Measurements from ENCODE around the gene RBKS.
A peak's percentile ranks its signal among the peaks of the same experiment; 100 is the strongest.
"Not testable (repeated sequence)": the region's sequence is repeated elsewhere in the genome, so short reads cannot be mapped to it uniquely, and the experiment has no call there.

Gene RBKS

GRCh38 chr2:27756091-27756490 lies 134.1 kb downstream of the RBKS start:
- Histone ChIP-seq H3K4me3 (ENCODE audit: low read depth, low read length) (no peak overlapping the region), H3K9me3 (ENCODE audit: severe bottlenecking) (no peaks in the 10 kb centered on the region), H3K27ac (no peak overlapping the region), H3K36me3 (no peaks in the 10 kb centered on the region), H3K27me3 (ENCODE audit: insufficient read depth, low read depth, severe bottlenecking) (no peaks in the 10 kb centered on the region)
- DNase-seq, result no peak
- TF ChIP-seq CTCF (IDR thresholded peaks at IDR 0.05; ENCODE audit: low read depth, low read length), result no peak

- Histone ChIP-seq H3K27ac (no peak overlapping the region), H3K4me3 (ENCODE audit: low read depth, low read length) (no peak overlapping the region), H3K36me3 (no peaks in the 10 kb centered on the region), H3K9me3 (ENCODE audit: severe bottlenecking) (no peaks in the 10 kb centered on the region), H3K27me3 (ENCODE audit: insufficient read depth, low read depth, severe bottlenecking) (no peaks in the 10 kb centered on the region)
- DNase-seq, result no peak
- TF ChIP-seq CTCF (IDR thresholded peaks at IDR 0.05; ENCODE audit: low read depth, low read length), result no peak
Observed at GRCh38 chr2:27754831-27755230, 135.4 kb downstream of the RBKS start.

- Histone ChIP-seq H3K27me3 (ENCODE audit: insufficient read depth, low read depth, severe bottlenecking) (no peaks in the 10 kb centered on the region), H3K9me3 (ENCODE audit: severe bottlenecking) (peaks cover 4% of the 10 kb centered on the region), H3K27ac (no peak overlapping the region), H3K36me3 (no peaks in the 10 kb centered on the region), H3K4me3 (ENCODE audit: low read depth, low read length) (no peak overlapping the region)
- peak; percentile 93 for DNase-seq
- peak; percentile 97 for TF ChIP-seq CTCF (IDR thresholded peaks at IDR 0.05; ENCODE audit: low read depth, low read length)
Observed at GRCh38 chr2:27754138-27754588, 136.0 kb downstream of the RBKS start.

- Histone ChIP-seq H3K27ac (no peak overlapping the region), H3K27me3 (ENCODE audit: insufficient read depth, low read depth, severe bottlenecking) (peaks cover 2% of the 10 kb centered on the region), H3K9me3 (ENCODE audit: severe bottlenecking) (peaks cover 4% of the 10 kb centered on the region), H3K36me3 (no peaks in the 10 kb centered on the region), H3K4me3 (ENCODE audit: low read depth, low read length) (no peak overlapping the region)
- no peak for DNase-seq
- TF ChIP-seq CTCF (IDR thresholded peaks at IDR 0.05; ENCODE audit: low read depth, low read length), result no peak
Observed at GRCh38 chr2:27752551-27753237, 137.5 kb downstream of the RBKS start.

- DNase-seq, result no peak
- no peak overlapping the region for H3K27ac ChIP-seq
- peaks cover 4% of the 10 kb centered on the region for H3K9me3 ChIP-seq (ENCODE audit: severe bottlenecking)
- peaks cover 2% of the 10 kb centered on the region for H3K27me3 ChIP-seq (ENCODE audit: insufficient read depth, low read depth, severe bottlenecking)
- H3K36me3 ChIP-seq, result no peaks in the 10 kb centered on the region
- TF ChIP-seq CTCF (IDR thresholded peaks at IDR 0.05; ENCODE audit: low read depth, low read length), result no peak
- no peak overlapping the region for H3K4me3 ChIP-seq (ENCODE audit: low read depth, low read length)
Observed at GRCh38 chr2:27751377-27751776, 138.8 kb downstream of the RBKS start.

- not testable (repeated sequence) for H3K27ac ChIP-seq; H3K36me3 ChIP-seq; DNase-seq; H3K4me3 ChIP-seq (ENCODE audit: low read depth, low read length); H3K9me3 ChIP-seq (ENCODE audit: severe bottlenecking); H3K27me3 ChIP-seq (ENCODE audit: insufficient read depth, low read depth, severe bottlenecking)
Observed at GRCh38 chr2:27748803-27749554, 141.2 kb downstream of the RBKS start.

All from WERI-Rb-1 (cell line).